C4-2B (cell line): ENCODE measurements around the gene SELENOW.

Source experiments
- ZFX ChIP-seq: fragments of 450-650 bp; IDR thresholded peaks from 2 replicates; pipeline ENCODE4 v1.6.1; 2017
- TF ChIP-seq, protein P1 (sequence below): fragments of 450-650 bp; conservative IDR thresholded peaks from 2 replicates; pipeline ENCODE4 v1.5.1; 2017; ENCODE audit warnings: mild to moderate bottlenecking

GRCh38 chr19:47780215-47780551 is 1.7 kb downstream of the SELENOW start:
- TF ChIP-seq, protein P1, sequence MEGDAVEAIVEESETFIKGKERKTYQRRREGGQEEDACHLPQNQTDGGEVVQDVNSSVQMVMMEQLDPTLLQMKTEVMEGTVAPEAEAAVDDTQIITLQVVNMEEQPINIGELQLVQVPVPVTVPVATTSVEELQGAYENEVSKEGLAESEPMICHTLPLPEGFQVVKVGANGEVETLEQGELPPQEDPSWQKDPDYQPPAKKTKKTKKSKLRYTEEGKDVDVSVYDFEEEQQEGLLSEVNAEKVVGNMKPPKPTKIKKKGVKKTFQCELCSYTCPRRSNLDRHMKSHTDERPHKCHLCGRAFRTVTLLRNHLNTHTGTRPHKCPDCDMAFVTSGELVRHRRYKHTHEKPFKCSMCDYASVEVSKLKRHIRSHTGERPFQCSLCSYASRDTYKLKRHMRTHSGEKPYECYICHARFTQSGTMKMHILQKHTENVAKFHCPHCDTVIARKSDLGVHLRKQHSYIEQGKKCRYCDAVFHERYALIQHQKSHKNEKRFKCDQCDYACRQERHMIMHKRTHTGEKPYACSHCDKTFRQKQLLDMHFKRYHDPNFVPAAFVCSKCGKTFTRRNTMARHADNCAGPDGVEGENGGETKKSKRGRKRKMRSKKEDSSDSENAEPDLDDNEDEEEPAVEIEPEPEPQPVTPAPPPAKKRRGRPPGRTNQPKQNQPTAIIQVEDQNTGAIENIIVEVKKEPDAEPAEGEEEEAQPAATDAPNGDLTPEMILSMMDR: no peak
- no peak for TF ChIP-seq ZFX
